SK-N-SH treated with all-trans-retinoic acid at 6 μM for 48 hours (cell line): Measurements from ENCODE around the gene BCL10.

Experiments used
- ATAC-seq: fragments of 200-7000 bp; cut with Tn5 transposase; 3 replicates; pipeline ENCODE4 v1.9.1; 2020; ENCODE audit warnings: mild to moderate bottlenecking, moderate library complexity
- ARNTL ChIP-seq: fragments of 450-650 bp; formaldehyde crosslinking; IDR thresholded peaks from 2 replicates; pipeline ENCODE4 v1.5.0; 2020; ENCODE audit warnings: low read depth, mild to moderate bottlenecking, moderate library complexity, borderline replicate concordance
- BACH2 ChIP-seq: fragments of 250-450 bp; sonication (Bioruptor Pico); IDR thresholded peaks from 2 replicates; pipeline ENCODE4 v1.9.0; 2021; ENCODE audit warnings: mild to moderate bottlenecking, borderline replicate concordance
- CSDC2 ChIP-seq: fragments of 250-450 bp; sonication (Bioruptor Pico); IDR thresholded peaks from 2 replicates; pipeline ENCODE4 v1.5.0; 2020; ENCODE audit warnings: mild to moderate bottlenecking, moderate library complexity
- CSRNP3 ChIP-seq: fragments of 250-450 bp; sonication (Bioruptor Pico); IDR thresholded peaks from 2 replicates; pipeline ENCODE4 v1.5.1; 2021; ENCODE audit warnings: mild to moderate bottlenecking, moderate library complexity
- ESRRG ChIP-seq: fragments of 250-450 bp; sonication (Bioruptor Pico); IDR thresholded peaks from 2 replicates; pipeline ENCODE4 v1.6.1; 2021; ENCODE audit warnings: mild to moderate bottlenecking
- GLIS3 ChIP-seq: fragments of 250-450 bp; sonication (Bioruptor Pico); IDR thresholded peaks from 2 replicates; pipeline ENCODE4 v1.5.0; 2020; ENCODE audit warnings: mild to moderate bottlenecking, moderate library complexity
- OSR1 ChIP-seq: fragments of 250-450 bp; sonication (Bioruptor Pico); IDR thresholded peaks from 2 replicates; pipeline ENCODE4 v1.8.0; 2022; ENCODE audit warnings: moderate library complexity, mild to moderate bottlenecking, inconsistent platforms
- POU6F1 ChIP-seq: fragments of 250-450 bp; sonication (Bioruptor Pico); IDR thresholded peaks from 2 replicates; pipeline ENCODE4 v1.8.0; 2021; ENCODE audit warnings: low read depth, mild to moderate bottlenecking, moderate library complexity, borderline replicate concordance
- PPARA ChIP-seq: fragments of 250-450 bp; sonication (Bioruptor Pico); IDR thresholded peaks from 2 replicates; pipeline ENCODE4 v1.5.0; 2020; ENCODE audit warnings: mild to moderate bottlenecking, borderline replicate concordance
- RARB ChIP-seq: fragments of 250-450 bp; sonication (Bioruptor Pico); IDR thresholded peaks from 2 replicates; pipeline ENCODE4 v1.8.0; 2021; ENCODE audit warnings: mild to moderate bottlenecking, moderate library complexity
- SNAI2 ChIP-seq: fragments of 250-450 bp; sonication (Bioruptor Pico); IDR thresholded peaks from 2 replicates; pipeline ENCODE4 v1.5.0; 2020; ENCODE audit warnings: mild to moderate bottlenecking, moderate library complexity
- TCF4 ChIP-seq: fragments of 250-450 bp; sonication (Bioruptor Pico); IDR thresholded peaks from 2 replicates; pipeline ENCODE4 v1.8.0; 2021; ENCODE audit warnings: mild to moderate bottlenecking, moderate library complexity, borderline replicate concordance
- TOX ChIP-seq: fragments of 250-450 bp; sonication (Bioruptor Pico); IDR thresholded peaks from 2 replicates; pipeline ENCODE4 v1.8.0; 2021; ENCODE audit warnings: mild to moderate bottlenecking, moderate library complexity, borderline replicate concordance
- ZC3H10 ChIP-seq: fragments of 250-450 bp; sonication (Bioruptor Pico); IDR thresholded peaks from 2 replicates; pipeline ENCODE4 v1.5.1; 2021; ENCODE audit warnings: mild to moderate bottlenecking, moderate library complexity
- ZFP3 ChIP-seq: fragments of 250-450 bp; sonication (Bioruptor Pico); IDR thresholded peaks from 2 replicates; pipeline ENCODE4 v1.5.0; 2020; ENCODE audit warnings: mild to moderate bottlenecking, moderate library complexity
- ZFP30 ChIP-seq: fragments of 450-650 bp; formaldehyde crosslinking; IDR thresholded peaks from 2 replicates; pipeline ENCODE4 v1.5.0; 2022; ENCODE audit warnings: mild to moderate bottlenecking, moderate library complexity
- ZNF565 ChIP-seq: fragments of 450-650 bp; formaldehyde crosslinking; conservative IDR thresholded peaks from 2 replicates; pipeline ENCODE4 v1.5.0; 2020; ENCODE audit warnings: low read depth, mild to moderate bottlenecking, moderate library complexity
- ZNF70 ChIP-seq: fragments of 450-650 bp; formaldehyde crosslinking; IDR thresholded peaks from 2 replicates; pipeline ENCODE4 v1.5.0; 2020; ENCODE audit warnings: mild to moderate bottlenecking, moderate library complexity
- ZNF8 ChIP-seq: fragments of 450-650 bp; formaldehyde crosslinking; IDR thresholded peaks from 2 replicates; pipeline ENCODE4 v1.5.0; 2020; ENCODE audit warnings: mild to moderate bottlenecking, moderate library complexity
- TF ChIP-seq, protein P1 (sequence below): fragments of 250-450 bp; sonication (Bioruptor Pico); IDR thresholded peaks from 2 replicates; pipeline ENCODE4 v1.5.0; 2020; ENCODE audit warnings: mild to moderate bottlenecking, moderate library complexity
- TF ChIP-seq, protein P2 (sequence below): fragments of 250-450 bp; sonication (Bioruptor Pico); IDR thresholded peaks from 2 replicates; pipeline ENCODE4 v1.8.0; 2020; ENCODE audit warnings: mild to moderate bottlenecking, moderate library complexity, borderline replicate concordance
- TF ChIP-seq, protein P3 (sequence below): fragments of 250-450 bp; sonication (Bioruptor Pico); IDR thresholded peaks from 2 replicates; pipeline ENCODE4 v1.5.1; 2020; ENCODE audit warnings: low read depth, mild to moderate bottlenecking, moderate library complexity

BCL10 gene

GRCh38 chr1:85311818-85312217 is 35.4 kb upstream of the BCL10 start:
- no peak for ATAC-seq
- TF ChIP-seq, protein P1, sequence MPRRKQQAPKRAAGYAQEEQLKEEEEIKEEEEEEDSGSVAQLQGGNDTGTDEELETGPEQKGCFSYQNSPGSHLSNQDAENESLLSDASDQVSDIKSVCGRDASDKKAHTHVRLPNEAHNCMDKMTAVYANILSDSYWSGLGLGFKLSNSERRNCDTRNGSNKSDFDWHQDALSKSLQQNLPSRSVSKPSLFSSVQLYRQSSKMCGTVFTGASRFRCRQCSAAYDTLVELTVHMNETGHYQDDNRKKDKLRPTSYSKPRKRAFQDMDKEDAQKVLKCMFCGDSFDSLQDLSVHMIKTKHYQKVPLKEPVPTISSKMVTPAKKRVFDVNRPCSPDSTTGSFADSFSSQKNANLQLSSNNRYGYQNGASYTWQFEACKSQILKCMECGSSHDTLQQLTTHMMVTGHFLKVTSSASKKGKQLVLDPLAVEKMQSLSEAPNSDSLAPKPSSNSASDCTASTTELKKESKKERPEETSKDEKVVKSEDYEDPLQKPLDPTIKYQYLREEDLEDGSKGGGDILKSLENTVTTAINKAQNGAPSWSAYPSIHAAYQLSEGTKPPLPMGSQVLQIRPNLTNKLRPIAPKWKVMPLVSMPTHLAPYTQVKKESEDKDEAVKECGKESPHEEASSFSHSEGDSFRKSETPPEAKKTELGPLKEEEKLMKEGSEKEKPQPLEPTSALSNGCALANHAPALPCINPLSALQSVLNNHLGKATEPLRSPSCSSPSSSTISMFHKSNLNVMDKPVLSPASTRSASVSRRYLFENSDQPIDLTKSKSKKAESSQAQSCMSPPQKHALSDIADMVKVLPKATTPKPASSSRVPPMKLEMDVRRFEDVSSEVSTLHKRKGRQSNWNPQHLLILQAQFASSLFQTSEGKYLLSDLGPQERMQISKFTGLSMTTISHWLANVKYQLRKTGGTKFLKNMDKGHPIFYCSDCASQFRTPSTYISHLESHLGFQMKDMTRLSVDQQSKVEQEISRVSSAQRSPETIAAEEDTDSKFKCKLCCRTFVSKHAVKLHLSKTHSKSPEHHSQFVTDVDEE = no peak
- no peak for TF ChIP-seq POU6F1 (CRISPR knock-in tag)
- TF ChIP-seq, protein P2, sequence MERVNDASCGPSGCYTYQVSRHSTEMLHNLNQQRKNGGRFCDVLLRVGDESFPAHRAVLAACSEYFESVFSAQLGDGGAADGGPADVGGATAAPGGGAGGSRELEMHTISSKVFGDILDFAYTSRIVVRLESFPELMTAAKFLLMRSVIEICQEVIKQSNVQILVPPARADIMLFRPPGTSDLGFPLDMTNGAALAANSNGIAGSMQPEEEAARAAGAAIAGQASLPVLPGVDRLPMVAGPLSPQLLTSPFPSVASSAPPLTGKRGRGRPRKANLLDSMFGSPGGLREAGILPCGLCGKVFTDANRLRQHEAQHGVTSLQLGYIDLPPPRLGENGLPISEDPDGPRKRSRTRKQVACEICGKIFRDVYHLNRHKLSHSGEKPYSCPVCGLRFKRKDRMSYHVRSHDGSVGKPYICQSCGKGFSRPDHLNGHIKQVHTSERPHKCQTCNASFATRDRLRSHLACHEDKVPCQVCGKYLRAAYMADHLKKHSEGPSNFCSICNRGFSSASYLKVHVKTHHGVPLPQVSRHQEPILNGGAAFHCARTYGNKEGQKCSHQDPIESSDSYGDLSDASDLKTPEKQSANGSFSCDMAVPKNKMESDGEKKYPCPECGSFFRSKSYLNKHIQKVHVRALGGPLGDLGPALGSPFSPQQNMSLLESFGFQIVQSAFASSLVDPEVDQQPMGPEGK (CRISPR knock-in tag) = no peak
- TF ChIP-seq ZFP3 = no peak
- no peak for TF ChIP-seq GLIS3 (CRISPR knock-in tag)
- no peak for TF ChIP-seq RARB (CRISPR knock-in tag)
- no peak for TF ChIP-seq ZNF70 (CRISPR knock-in tag)
- TF ChIP-seq PPARA (CRISPR knock-in tag) = no peak
- TF ChIP-seq TOX (CRISPR knock-in tag) = no peak
- no peak for TF ChIP-seq BACH2 (CRISPR knock-in tag)
- TF ChIP-seq, protein P3, sequence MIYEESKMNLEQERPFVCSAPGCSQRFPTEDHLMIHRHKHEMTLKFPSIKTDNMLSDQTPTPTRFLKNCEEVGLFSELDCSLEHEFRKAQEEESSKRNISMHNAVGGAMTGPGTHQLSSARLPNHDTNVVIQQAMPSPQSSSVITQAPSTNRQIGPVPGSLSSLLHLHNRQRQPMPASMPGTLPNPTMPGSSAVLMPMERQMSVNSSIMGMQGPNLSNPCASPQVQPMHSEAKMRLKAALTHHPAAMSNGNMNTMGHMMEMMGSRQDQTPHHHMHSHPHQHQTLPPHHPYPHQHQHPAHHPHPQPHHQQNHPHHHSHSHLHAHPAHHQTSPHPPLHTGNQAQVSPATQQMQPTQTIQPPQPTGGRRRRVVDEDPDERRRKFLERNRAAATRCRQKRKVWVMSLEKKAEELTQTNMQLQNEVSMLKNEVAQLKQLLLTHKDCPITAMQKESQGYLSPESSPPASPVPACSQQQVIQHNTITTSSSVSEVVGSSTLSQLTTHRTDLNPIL (CRISPR knock-in tag) = no peak
- no peak for TF ChIP-seq SNAI2
- TF ChIP-seq ZC3H10 (CRISPR knock-in tag) = no peak
- TF ChIP-seq ZFP30 (CRISPR knock-in tag) = no peak

DNA sequence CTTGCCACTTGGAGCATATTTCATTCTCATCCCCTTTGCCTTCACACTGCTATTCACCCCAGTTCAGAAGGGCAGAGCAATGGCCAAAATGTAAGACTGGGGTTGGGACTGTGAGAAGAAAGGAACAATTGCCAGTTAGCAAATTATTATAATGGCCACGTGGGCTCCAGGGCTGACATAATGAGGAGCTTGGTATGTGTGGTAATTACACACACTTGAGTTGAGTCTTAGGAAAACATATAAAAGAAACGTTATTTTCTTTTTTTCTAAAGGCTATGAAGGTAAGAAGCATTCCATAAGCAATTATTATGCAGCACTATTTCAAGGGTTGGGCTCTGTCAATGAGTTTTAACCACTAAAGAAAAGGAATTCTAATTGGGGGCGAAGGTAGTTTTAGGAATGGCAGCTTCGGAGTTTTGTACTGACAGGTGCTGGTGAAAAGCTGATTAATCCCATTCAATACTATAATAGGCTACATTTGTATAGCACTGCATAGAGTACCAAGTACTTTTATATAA is 32.5 kb upstream of the BCL10 start:
- no peak for ATAC-seq
- TF ChIP-seq CSRNP3 (CRISPR knock-in tag) (no peak), ESRRG (CRISPR knock-in tag) (no peak), BACH2 (CRISPR knock-in tag) (no peak), CSDC2 (CRISPR knock-in tag) (no peak), ZNF565 (CRISPR knock-in tag) (no peak), ARNTL (CRISPR knock-in tag) (no peak), ZC3H10 (CRISPR knock-in tag) (no peak), RARB (CRISPR knock-in tag) (no peak), ZNF70 (CRISPR knock-in tag) (no peak), PPARA (CRISPR knock-in tag) (no peak), ZFP3 (no peak), ZNF8 (no peak), OSR1 (no peak), SNAI2 (no peak), TCF4 (CRISPR knock-in tag) (no peak), POU6F1 (CRISPR knock-in tag) (no peak), TOX (CRISPR knock-in tag) (no peak), ZFP30 (CRISPR knock-in tag) (no peak)
- TF ChIP-seq, protein P3 (CRISPR knock-in tag) = no peak
- TF ChIP-seq, protein P2 (CRISPR knock-in tag) = no peak
